NCI-H1105 (cell line): ENCODE data around the gene DNAAF5.
A peak's percentile ranks its signal among the peaks of the same experiment; 100 is the strongest.

Source experiments
- DNase-seq: peaks from one replicate; lab custom pipeline; 2025; lab: John Stamatoyannopoulos, UW

The DNAAF5 gene

GRCh38 chr7:707296-708000 lies 19.1 kb upstream of the DNAAF5 start:
- no peak for DNase-seq

DNA sequence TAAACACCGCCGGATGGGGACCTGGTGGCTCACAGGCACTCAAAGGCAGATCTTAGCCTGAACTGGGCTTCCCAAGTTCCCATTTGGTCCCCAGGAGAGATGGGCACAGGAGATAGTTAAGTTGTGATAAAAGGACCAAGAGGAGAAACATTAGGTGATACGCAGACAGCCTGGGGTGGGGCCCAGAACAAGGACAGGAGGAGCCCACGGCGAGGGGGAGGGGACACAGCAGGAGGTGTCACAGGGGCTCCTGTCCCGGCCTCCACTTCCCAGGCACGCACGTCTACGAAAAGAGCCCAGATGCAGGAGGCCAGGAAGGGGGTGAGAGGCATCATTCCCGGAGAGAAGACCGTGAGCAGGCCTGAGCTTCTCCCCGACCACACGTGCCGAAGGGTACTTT lies 16.3 kb upstream of the DNAAF5 start:
- DNase-seq = no peak

DNA sequence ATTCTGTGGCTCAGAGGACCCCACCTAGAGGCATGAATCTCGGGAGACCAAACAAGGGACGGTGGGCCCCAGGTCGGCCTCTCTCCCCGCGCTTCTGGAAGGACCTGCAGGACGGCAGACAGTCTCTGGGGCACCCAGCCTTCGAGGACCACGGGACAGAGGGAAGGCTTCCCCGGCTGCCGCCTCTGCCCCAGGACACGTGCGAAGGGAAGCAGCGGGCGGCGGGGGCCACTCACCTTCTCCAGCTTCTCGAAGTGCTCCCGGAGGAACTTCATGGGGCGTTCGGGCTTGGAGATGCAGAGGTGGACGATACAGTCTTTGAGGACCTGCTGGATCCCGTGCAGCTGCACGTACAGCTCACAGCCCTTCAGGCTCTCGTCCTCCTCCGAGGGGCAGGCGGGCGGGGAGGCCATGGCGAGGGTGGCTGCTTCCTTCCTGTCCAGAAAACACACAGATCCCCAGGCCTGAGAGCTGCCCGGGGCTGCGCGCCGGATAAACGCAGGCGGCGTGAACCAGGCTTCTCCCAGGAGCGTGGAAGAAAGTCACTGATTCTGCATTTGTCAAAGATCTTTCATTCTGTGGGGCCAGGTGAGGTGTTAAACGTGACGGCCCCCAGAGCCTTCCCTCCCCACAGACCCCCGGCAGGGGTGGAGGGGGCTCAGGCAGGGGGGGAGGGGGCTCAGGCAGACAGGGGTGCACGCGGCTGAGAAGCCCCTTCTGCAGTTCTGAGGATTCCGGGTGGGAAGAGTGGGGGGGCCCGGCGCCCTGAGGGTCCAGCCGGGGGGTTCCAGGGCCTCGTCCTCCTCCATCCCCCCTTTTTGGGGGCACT lies 15.2 kb upstream of the DNAAF5 start:
- DNase-seq = no peak

GRCh38 chr7:711922-712380 lies 14.5 kb upstream of the DNAAF5 start:
- DNase-seq = no peak

- DNase-seq = no peak
Measured at GRCh38 chr7:712381-713138, 13.9 kb upstream of the DNAAF5 start.

DNA sequence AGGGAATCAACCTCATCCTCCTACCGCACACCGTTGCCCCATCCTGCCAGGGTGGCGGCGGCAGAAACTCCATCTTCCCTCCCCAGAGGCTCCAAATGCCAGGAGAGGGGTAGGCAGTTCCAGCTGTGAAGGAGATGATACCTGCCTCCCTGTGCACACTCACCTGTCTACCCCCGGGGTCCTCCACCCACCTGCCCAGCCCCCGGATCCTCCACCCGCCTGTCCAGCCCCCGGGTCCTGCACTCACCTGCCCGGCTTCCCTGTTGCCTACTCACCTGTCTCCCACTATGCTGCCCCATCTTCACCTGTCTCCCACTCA lies 13.4 kb upstream of the DNAAF5 start:
- DNase-seq = no peak

- DNase-seq = no peak
Measured at GRCh38 chr7:713488-714230, 12.8 kb upstream of the DNAAF5 start.

DNA sequence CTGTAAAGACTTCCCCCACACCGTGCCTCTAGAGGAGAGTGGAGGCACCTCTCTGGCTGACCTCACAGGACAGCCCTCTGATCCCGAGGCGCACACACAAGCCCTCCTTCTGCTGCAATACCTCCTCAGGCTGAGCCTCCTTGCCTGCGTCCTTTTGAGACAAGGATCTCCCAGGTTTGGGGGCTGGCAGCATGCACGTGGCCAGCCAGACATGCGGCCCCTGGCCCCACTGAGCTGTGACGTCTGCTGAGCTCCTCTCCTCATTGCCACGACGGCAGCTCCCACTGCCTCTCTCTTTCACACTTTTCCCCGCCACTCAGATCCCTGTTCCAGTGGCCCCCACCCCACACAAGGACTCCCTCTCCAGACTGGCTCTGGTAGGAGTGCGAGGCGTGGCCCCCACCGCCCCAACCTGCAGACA lies 12.2 kb upstream of the DNAAF5 start:
- DNase-seq = no peak

- DNase-seq = no peak
Measured at GRCh38 chr7:716222-716621, 10.3 kb upstream of the DNAAF5 start.

DNA sequence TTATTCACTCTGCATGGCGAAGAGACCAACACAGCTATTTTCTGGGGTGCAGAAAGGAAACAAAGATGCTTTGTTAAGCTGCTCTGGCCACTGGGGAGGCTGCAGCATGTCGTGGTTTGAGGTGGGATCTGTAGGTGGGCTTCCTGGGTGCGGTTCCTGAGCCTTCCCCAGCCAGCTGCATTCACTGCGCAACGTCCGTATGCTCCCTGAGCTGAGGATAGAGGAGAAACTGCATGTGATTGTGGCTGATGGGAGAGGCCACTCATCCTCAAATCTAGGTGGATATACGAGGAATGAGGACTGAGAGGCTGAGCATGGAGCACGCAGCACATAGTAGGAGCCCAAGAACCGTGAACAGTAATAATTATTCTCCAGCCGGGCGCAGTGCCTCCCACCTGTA lies 9.9 kb upstream of the DNAAF5 start:
- no peak for DNase-seq

GRCh38 chr7:721619-722248 lies 4.8 kb upstream of the DNAAF5 start:
- DNase-seq = no peak

DNA sequence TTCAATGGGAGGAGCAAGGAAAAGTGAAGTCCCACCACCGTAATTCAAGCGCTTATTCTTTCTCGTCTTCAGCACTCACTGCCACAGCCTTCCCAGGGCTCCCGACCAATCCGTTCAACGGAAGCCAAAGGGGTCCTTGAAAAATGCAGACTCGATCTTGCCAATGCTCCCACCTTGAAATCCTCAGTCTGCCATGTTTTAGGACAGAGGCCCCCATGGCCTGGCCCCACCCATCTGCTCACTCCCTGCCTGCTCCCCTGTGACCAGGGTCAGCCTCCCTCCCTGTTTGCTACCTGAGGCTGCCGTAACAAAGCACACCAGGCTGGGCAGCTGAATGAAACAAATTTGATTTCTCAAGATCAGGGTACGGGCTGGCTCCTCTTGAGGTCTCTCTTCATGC lies 3.0 kb upstream of the DNAAF5 start:
- DNase-seq = no peak

DNA sequence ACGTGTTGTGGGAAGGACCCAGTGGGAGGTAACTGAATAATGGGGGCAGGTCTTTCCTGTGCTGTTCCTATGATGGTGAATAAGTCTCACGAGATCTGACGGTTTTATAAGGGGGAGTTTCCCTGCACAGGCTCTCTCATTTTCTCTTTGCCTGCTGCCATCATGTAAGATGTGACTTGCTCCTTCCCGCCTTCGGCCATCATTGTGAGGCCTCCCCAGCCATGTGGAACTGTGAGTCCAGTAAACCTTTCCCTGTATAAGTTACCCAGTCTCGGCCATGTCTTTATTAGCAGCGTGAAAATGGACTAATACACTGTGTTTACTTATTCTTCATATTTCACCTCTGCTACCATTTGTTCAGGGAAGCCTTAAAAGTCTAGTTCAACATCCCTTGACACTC lies 2.2 kb upstream of the DNAAF5 start:
- no peak for DNase-seq

DNA sequence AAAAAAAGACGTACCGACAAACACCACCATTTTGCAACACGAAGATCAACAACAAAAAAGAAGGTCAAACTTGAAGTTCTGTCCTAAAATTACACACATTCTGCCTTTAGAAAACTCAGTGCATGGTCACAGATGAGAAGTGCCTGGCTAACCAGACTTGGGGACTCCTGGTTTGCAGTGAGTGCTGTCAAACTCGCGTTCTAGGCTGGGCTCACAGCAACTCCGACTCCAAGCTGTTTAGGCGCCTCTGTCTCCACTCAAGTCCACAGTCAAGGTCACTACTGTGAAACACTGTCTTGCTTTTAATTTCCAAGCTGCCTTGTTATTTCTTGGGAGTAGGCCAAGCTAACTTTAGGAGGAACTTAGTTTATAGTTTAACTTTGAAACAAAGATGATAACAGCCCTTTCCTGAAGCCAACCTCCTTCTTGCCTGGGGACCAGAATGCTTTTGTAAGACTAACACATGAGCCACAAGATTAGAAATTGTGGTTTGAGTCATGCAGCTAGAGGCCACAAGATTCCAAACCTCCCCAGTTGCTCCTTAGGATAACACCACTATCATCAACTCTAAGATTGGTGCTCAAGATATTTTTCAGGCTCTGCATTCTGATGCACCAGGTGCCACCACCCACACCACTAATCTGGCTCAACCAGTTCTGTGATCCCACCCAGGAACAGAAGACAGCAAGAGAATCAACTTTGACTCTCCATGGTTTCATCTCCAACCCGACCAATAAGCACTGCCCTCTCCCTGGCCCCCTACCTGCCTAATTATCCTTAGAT lies 1.1 kb upstream of the DNAAF5 start:
- DNase-seq = no peak

DNA sequence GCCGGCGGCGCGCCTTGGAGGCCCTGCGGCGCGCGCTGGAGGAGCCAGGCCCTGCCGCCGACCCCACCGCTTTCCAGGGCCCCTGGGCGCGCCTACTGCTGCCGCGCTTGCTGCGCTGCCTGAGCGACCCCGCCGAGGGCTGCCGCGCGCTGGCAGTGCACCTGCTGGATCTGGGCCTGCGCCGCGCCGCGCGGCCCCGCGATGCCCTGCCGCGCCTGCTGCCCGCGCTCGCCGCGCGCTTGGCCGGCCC lies 280 bp downstream of the DNAAF5 start:
- peak; percentile 48 for DNase-seq

DNA sequence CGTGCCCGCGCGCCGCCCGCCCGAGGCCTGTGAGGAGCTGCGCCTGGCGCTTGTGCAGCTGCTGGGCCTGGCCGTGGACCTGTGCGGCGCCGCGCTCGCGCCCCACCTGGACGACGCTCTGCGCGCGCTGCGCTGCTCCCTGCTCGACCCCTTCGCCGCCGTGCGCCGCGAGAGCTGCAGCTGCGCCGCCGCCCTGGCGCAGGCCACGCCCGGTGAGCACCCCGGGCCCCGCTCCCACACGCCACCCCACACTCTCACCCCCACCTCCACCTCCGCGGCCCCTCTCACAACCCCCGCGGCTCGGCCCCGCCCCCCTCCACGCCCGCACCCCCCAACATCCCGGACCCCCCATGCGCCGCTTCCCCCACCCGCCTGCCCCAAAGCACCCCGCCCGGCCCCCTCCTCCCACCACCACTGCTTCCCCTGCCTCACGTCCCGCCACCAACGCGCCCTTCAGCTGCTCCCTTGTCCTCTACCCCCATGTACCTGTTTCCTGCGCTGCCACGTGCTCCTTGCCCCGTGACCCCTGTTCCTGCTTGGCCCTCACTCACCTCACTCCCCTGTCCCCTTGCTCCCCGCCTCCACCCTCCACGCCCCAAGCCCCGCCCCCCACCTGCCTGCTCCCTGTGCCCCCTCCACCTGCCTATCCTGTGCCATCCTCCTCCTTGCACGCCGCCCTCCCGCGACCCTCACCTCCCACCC lies 756 bp downstream of the DNAAF5 start, which contains the start of gene PRKAR1B:
Gene PRKAR1B (minus strand): TSS at position 178 of the 702 bp plus-strand sequence. CDS start 15,776 bp downstream, outside the sequence.
- DNase-seq = peak; percentile 48

DNA sequence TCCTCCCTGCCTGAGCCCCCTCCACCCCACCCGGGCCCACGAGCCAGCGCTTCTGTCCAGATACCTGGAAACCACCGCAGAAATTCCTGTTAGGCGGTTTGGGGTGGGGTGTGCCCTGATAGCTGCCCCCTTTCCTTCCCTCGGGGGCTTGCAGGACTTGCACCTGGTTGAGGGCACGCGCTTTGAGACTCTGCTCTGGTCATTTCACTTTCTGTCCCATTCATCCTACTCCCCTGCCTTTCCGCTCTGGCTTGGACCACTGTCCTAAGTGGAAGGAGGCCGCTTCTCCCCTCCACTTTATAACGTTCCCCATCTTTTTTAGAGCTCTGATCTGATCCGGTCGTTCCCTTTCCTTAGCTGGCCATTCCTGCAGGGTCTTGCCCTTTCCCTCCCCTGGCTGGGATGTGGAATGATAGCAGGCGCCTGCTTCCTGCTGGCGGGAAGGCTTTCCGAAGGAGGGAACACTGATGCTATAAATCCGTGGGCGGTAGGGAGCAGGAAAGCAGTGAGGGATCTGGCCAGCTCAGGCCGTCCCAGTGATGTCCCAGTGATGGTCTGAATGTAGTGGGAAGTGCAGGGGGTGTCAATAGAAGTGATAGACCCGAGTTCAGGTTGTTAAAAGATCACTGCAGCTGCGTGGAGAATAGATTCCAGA lies 1.4 kb downstream of the DNAAF5 start:
- DNase-seq = no peak

- DNase-seq = no peak
Measured at GRCh38 chr7:728602-729001, 2.1 kb downstream of the DNAAF5 start.

GRCh38 chr7:729140-730000 lies 2.9 kb downstream of the DNAAF5 start:
- no peak for DNase-seq
